SK-N-SH (cell line): ENCODE data around the gene VCX3B. TPM values are rescaled to one million over a fixed set of nuclear protein-coding genes. Genes with fewer than 3 reads are reported as not detected.

ENCODE experiments used
- CTCF ChIA-PET: fragments of 300-600, 350-600 bp; formaldehyde crosslinking; extraction: SDS; loops from one replicate; lab custom pipeline; 2021; lab: Yijun Ruan, JAX
- POLR2A ChIA-PET: fragments of 350-600 bp; sonication (Branson Sonifier 250); formaldehyde crosslinking; extraction: SDS; loops from one replicate; lab custom pipeline; 2020; ENCODE audit warnings: antibody characterized with exemption, inconsistent platforms; lab: Yijun Ruan, JAX
- DNase-seq: peaks from one replicate; pipeline ENCODE4 v3.0.0; 2012
- H2AFZ ChIP-seq: fragments of 200-600 bp; sonication (generic); 2 replicates; pipeline ENCODE4 v1.8.1; 2016; ENCODE audit warnings: antibody characterized with exemption, mild to moderate bottlenecking, low read depth
- H3F3A ChIP-seq: fragments of 200-600 bp; sonication (generic); replicated peaks from 2 replicates; pipeline ENCODE3; 2016; ENCODE audit warnings: antibody characterized with exemption, mild to moderate bottlenecking; ENCODE audit not compliant: insufficient read depth
- H3K27ac ChIP-seq, 2 experiments: fragments of 200-500 bp in 1 of 2; fragments of 200-600 bp in 1 of 2; sonication (Bioruptor generic) in 1 of 2; sonication (generic), shearing (Covaris generic) in 1 of 2; 2 replicates each; pipeline versions ENCODE4 v1.5.1 to v1.6.1; 2014 to 2016; ENCODE audit warnings: low read depth in 2 of 2, inconsistent platforms in 1 of 2, low read length in 1 of 2, mild to moderate bottlenecking in 1 of 2, mixed read lengths in 1 of 2
- H3K27me3 ChIP-seq: fragments of 200-600 bp; sonication (generic), shearing (Covaris generic); 2 replicates; pipeline ENCODE4 v1.6.1; 2016; ENCODE audit warnings: mixed run types; ENCODE audit not compliant: insufficient read depth
- H3K36me3 ChIP-seq, 2 experiments: fragments of 200-500 bp in 1 of 2; fragments of 200-600 bp in 1 of 2; sonication (Bioruptor generic) in 1 of 2; sonication (generic) in 1 of 2; replicated peaks in 1 of 2; 2 replicates each; pipeline versions ENCODE3 to v1.5.1; 2014 to 2016; ENCODE audit warnings: low read length in 1 of 2, mild to moderate bottlenecking in 1 of 2; ENCODE audit not compliant: insufficient read depth in 2 of 2, control insufficient read depth in 1 of 2
- H3K4me1 ChIP-seq, 2 experiments: fragments of 200-500 bp in 1 of 2; fragments of 200-600 bp in 1 of 2; sonication (Bioruptor generic) in 1 of 2; sonication (generic), shearing (Covaris generic) in 1 of 2; 2 replicates each; pipeline versions ENCODE4 v1.5.1 to v1.6.1; 2014 to 2016; ENCODE audit warnings: low read depth in 1 of 2, low read length in 1 of 2, mixed run types in 1 of 2; ENCODE audit not compliant: insufficient read depth in 2 of 2, control insufficient read depth in 1 of 2
- H3K4me2 ChIP-seq: fragments of 200-600 bp; sonication (generic), shearing (Covaris generic); 2 replicates; pipeline ENCODE4 v1.6.1; 2017; ENCODE audit warnings: mixed run types
- H3K4me3 ChIP-seq, 2 experiments: fragments of 200-500 bp in 1 of 2; fragments of 200-600 bp in 1 of 2; sonication (Bioruptor generic) in 1 of 2; sonication (generic), shearing (Covaris generic) in 1 of 2; 2 replicates each; pipeline versions ENCODE4 v1.5.1 to v1.8.1; 2014 to 2016; ENCODE audit warnings: low read depth in 2 of 2, inconsistent platforms in 1 of 2, low read length in 1 of 2, mild to moderate bottlenecking in 1 of 2, mixed read lengths in 1 of 2, moderate library complexity in 1 of 2
- H3K79me2 ChIP-seq: fragments of 200-600 bp; sonication (generic); 2 replicates; pipeline ENCODE4 v1.8.1; 2017; ENCODE audit warnings: mild to moderate bottlenecking; ENCODE audit not compliant: insufficient read depth
- H3K9ac ChIP-seq: fragments of 200-600 bp; sonication (generic); 2 replicates; pipeline ENCODE4 v1.6.1; 2017; ENCODE audit warnings: mixed run types
- H3K9me2 ChIP-seq: fragments of 200-600 bp; sonication (generic); 2 replicates; pipeline ENCODE4 v1.6.1; 2017; ENCODE audit warnings: mixed run types
- H3K9me3 ChIP-seq: fragments of 200-600 bp; sonication (generic); 2 replicates; pipeline ENCODE4 v1.6.1; 2017; ENCODE audit warnings: mixed run types, mild to moderate bottlenecking, moderate library complexity
- H4K20me1 ChIP-seq: fragments of 200-600 bp; sonication (generic); 2 replicates; pipeline ENCODE4 v1.6.1; 2017; ENCODE audit warnings: mild to moderate bottlenecking, mixed run types; ENCODE audit not compliant: insufficient read depth
- CHD2 ChIP-seq: fragments of 150-350 bp; IDR thresholded peaks from 2 replicates; pipeline ENCODE4 v1.6.1; 2018; ENCODE audit warnings: low read length; ENCODE audit not compliant: partially characterized antibody
- ELF1 ChIP-seq: IDR thresholded peaks from 2 replicates; pipeline ENCODE4 v1.4.0; 2012
- FOSL2 ChIP-seq: IDR thresholded peaks from 2 replicates; pipeline ENCODE4 v1.4.0; 2012; ENCODE audit warnings: low read depth, mild to moderate bottlenecking, moderate library complexity, borderline replicate concordance
- FOXJ3 ChIP-seq: sonication (generic); formaldehyde crosslinking; IDR thresholded peaks from 2 replicates; pipeline ENCODE4 v1.5.1; 2020; ENCODE audit warnings: mild to moderate bottlenecking, missing genetic modification reagents
- GATA2 ChIP-seq: sonication (generic); formaldehyde crosslinking; IDR thresholded peaks from 2 replicates; pipeline ENCODE4 v1.5.0; 2020; ENCODE audit warnings: mild to moderate bottlenecking, missing genetic modification reagents
- JUND ChIP-seq: IDR thresholded peaks from 2 replicates; pipeline ENCODE4 v1.4.0; 2012
- MEF2A ChIP-seq: IDR thresholded peaks from 2 replicates; pipeline ENCODE4 v1.4.0; 2012; ENCODE audit warnings: low read depth, borderline replicate concordance
- MXI1 ChIP-seq: IDR thresholded peaks from 2 replicates; pipeline ENCODE4 v1.6.1; 2012; ENCODE audit warnings: mild to moderate bottlenecking, low read depth, low read length, improper control_type of control experiment
- NFIC ChIP-seq: IDR thresholded peaks from 2 replicates; pipeline ENCODE4 v1.4.0; 2012; ENCODE audit warnings: borderline replicate concordance
- NRF1 ChIP-seq: IDR thresholded peaks from 2 replicates; pipeline ENCODE4 v1.6.1; 2012; ENCODE audit warnings: low read depth, mild to moderate bottlenecking, low read length
- POLR2AphosphoS5 ChIP-seq: IDR thresholded peaks from 2 replicates; pipeline ENCODE4 v1.6.1; 2012; ENCODE audit warnings: low read depth, low read length
- RAD21 ChIP-seq: IDR thresholded peaks from 2 replicates; pipeline ENCODE4 v1.6.1; 2012; ENCODE audit warnings: mild to moderate bottlenecking, low read length
- RCOR1 ChIP-seq: fragments of 150-350 bp; IDR thresholded peaks from 2 replicates; pipeline ENCODE4 v1.6.1; 2017; ENCODE audit warnings: antibody characterized with exemption, low read length
- RXRA ChIP-seq: IDR thresholded peaks from 2 replicates; pipeline ENCODE4 v1.4.0; 2012; ENCODE audit warnings: low read depth, mild to moderate bottlenecking, borderline replicate concordance
- SIN3A ChIP-seq: IDR thresholded peaks from 2 replicates; pipeline ENCODE4 v1.6.1; 2012; ENCODE audit warnings: low read depth, mild to moderate bottlenecking, low read length, moderate library complexity, borderline replicate concordance
- SMC3 ChIP-seq: IDR thresholded peaks from 2 replicates; pipeline ENCODE4 v1.6.1; 2012; ENCODE audit warnings: low read depth, low read length, improper control_type of control experiment
- TAF1 ChIP-seq: IDR thresholded peaks from 2 replicates; pipeline ENCODE4 v1.6.1; 2012; ENCODE audit warnings: low read depth, mild to moderate bottlenecking, low read length, moderate library complexity, borderline replicate concordance
- TCF12 ChIP-seq: IDR thresholded peaks from 2 replicates; pipeline ENCODE4 v1.4.0; 2012
- YY1 ChIP-seq: IDR thresholded peaks from 2 replicates; pipeline ENCODE4 v1.4.0; 2012; ENCODE audit warnings: low read depth, mild to moderate bottlenecking
- WGBS: methylation state at CpG from one replicate; pipeline ENCODE4 v1.1.6; 2017; ENCODE audit warnings: low lambda C conversion rate; 5-methylcytosine and 5-hydroxymethylcytosine counted together
- polyA plus RNA-seq, 3 experiments: library from polyadenylated mRNA; depleted of rRNA; stranded (reverse); fragments of >200 nt; gene quantifications; 2 replicates each; pipeline ENCODE4 v1.2.3, GENCODE V29; 2012
- TF ChIP-seq, protein P1 (sequence below): fragments of 200-600 bp; sonication (generic); IDR thresholded peaks from 2 replicates; pipeline ENCODE4 v1.6.1; 2017; ENCODE audit warnings: antibody characterized with exemption, mild to moderate bottlenecking, moderate library complexity
- TF ChIP-seq, protein P2 (sequence below): IDR thresholded peaks from 2 replicates; pipeline ENCODE4 v1.4.0; 2012; ENCODE audit warnings: low read depth
- TF ChIP-seq, protein P3 (sequence below): IDR thresholded peaks from 2 replicates; pipeline ENCODE4 v1.4.0; 2012; ENCODE audit warnings: low read depth, borderline replicate concordance

Gene VCX3B
- polyA plus RNA-seq, 1 of the 3 experiments (the other 2 are of a cell fraction) = 0.12 TPM

DNA sequence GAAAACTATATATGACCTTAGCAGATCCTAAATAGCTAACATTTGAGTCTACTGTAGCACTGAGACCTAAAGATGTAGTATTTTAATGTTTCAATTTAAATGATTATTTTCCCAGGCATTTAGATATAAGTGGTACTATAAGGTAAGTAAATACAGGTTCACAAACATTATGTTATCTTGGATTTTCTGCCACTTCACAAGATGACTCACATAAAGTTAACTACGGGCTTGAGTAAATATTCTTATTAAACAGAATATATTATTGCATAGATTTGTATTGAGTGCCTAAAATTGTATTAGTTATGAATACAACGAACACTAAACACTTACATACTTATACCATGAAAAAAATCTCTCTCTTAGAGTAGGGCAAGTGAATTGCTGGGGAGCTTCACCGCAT is 34.2 kb upstream of the VCX3B start:
- ChIA-PET POLR2A (no interaction called here), CTCF (interaction anchor here (0.7 kb wide), 1 partner anchor 1639 kb away, joined by 3 read pairs; no protein-coding TSS in a partner anchor)
- 23% methylated on average over 3 of the region's 3 CpGs for WGBS
- Histone ChIP-seq H3K9me3 (0 out of 2 replicates have a peak, but pooled peaks cover 3% of the 10 kb centered on the region), H3F3A (no peaks in the 10 kb centered on the region), H3K9ac (no peak overlapping the region), H4K20me1 (no peaks in the 10 kb centered on the region), H3K4me3 (no peak overlapping the region), H3K27me3 (no peaks in the 10 kb centered on the region), H3K79me2 (no peaks in the 10 kb centered on the region), H3K4me1 (no peaks in the 10 kb centered on the region), H2AFZ (no peak overlapping the region), H3K9me2 (no peaks in the 10 kb centered on the region), H3K36me3 (no peaks in the 10 kb centered on the region), H3K4me2 (no peak overlapping the region), H3K27ac (no peak overlapping the region)
- TF ChIP-seq JUND = no peak
- no peak for TF ChIP-seq RAD21
- no peak for TF ChIP-seq NRF1
- no peak for TF ChIP-seq GATA2 (CRISPR knock-in tag)
- TF ChIP-seq SMC3 = no peak
- TF ChIP-seq NFIC = no peak
- TF ChIP-seq MXI1 = no peak
- no peak for TF ChIP-seq YY1
- TF ChIP-seq, protein P1, sequence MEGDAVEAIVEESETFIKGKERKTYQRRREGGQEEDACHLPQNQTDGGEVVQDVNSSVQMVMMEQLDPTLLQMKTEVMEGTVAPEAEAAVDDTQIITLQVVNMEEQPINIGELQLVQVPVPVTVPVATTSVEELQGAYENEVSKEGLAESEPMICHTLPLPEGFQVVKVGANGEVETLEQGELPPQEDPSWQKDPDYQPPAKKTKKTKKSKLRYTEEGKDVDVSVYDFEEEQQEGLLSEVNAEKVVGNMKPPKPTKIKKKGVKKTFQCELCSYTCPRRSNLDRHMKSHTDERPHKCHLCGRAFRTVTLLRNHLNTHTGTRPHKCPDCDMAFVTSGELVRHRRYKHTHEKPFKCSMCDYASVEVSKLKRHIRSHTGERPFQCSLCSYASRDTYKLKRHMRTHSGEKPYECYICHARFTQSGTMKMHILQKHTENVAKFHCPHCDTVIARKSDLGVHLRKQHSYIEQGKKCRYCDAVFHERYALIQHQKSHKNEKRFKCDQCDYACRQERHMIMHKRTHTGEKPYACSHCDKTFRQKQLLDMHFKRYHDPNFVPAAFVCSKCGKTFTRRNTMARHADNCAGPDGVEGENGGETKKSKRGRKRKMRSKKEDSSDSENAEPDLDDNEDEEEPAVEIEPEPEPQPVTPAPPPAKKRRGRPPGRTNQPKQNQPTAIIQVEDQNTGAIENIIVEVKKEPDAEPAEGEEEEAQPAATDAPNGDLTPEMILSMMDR = no peak
- TF ChIP-seq CHD2 = no peak
- no peak for TF ChIP-seq RCOR1
- TF ChIP-seq RXRA = no peak
- DNase-seq = no peak

DNA sequence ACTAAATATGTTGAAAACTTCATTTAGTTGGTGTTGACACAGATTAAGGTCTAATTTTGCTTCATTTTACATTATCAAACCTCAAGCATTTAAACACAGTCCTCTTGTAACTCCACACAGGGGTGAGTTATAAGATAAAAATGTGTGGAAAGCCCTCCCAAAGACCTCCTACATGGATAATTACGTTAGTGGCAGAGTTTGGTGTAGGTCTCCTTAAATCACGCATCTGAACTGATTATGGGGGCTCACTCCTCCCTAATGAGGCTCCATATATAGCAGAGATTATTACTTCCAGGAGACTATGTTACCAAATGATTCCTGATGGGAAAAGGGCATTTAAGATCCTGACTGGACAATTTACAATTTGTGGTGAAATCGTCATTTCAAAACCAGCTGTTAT is 32.2 kb upstream of the VCX3B start:
- no peak overlapping the region for H3K27ac ChIP-seq
- TF ChIP-seq, protein P2, sequence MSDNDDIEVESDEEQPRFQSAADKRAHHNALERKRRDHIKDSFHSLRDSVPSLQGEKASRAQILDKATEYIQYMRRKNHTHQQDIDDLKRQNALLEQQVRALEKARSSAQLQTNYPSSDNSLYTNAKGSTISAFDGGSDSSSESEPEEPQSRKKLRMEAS = no peak
- no peak for TF ChIP-seq TCF12
- no peak for TF ChIP-seq POLR2AphosphoS5
- no peak for TF ChIP-seq SIN3A
- no peak for TF ChIP-seq ELF1
- no peak for TF ChIP-seq FOSL2
- no peak for TF ChIP-seq TAF1
- TF ChIP-seq RCOR1 = no peak
- TF ChIP-seq FOXJ3 (CRISPR knock-in tag) = no peak
- TF ChIP-seq, protein P3, sequence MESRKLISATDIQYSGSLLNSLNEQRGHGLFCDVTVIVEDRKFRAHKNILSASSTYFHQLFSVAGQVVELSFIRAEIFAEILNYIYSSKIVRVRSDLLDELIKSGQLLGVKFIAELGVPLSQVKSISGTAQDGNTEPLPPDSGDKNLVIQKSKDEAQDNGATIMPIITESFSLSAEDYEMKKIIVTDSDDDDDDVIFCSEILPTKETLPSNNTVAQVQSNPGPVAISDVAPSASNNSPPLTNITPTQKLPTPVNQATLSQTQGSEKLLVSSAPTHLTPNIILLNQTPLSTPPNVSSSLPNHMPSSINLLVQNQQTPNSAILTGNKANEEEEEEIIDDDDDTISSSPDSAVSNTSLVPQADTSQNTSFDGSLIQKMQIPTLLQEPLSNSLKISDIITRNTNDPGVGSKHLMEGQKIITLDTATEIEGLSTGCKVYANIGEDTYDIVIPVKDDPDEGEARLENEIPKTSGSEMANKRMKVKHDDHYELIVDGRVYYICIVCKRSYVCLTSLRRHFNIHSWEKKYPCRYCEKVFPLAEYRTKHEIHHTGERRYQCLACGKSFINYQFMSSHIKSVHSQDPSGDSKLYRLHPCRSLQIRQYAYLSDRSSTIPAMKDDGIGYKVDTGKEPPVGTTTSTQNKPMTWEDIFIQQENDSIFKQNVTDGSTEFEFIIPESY = no peak
- TF ChIP-seq MXI1 = no peak
- TF ChIP-seq MEF2A = no peak
- no peak overlapping the region for H3K9ac ChIP-seq
- H3K9me3 ChIP-seq = 0 out of 2 replicates have a peak, but pooled peaks cover 3% of the 10 kb centered on the region
- WGBS = 4% methylated on average over 3 of the region's 3 CpGs
- H3K79me2 ChIP-seq = no peaks in the 10 kb centered on the region
- ChIA-PET CTCF (no interaction called here), POLR2A (no interaction called here)
- no peaks in the 10 kb centered on the region for H3K4me1 ChIP-seq
- no peak overlapping the region for H3K4me2 ChIP-seq
- H3K4me3 ChIP-seq = no peak overlapping the region
- no peaks in the 10 kb centered on the region for H3K9me2 ChIP-seq
- no peaks in the 10 kb centered on the region for H4K20me1 ChIP-seq
- DNase-seq = no peak
- H3K27me3 ChIP-seq = no peaks in the 10 kb centered on the region
- no peak overlapping the region for H2AFZ ChIP-seq
- no peaks in the 10 kb centered on the region for H3K36me3 ChIP-seq
- H3F3A ChIP-seq = no peaks in the 10 kb centered on the region
